Bronchial epithelial cell (primary cell): Measurements from ENCODE around the gene KSR1. TPM values are rescaled to one million over a fixed set of nuclear protein-coding genes. Genes with fewer than 3 reads are reported as not detected.

Source experiments
- DNase-seq: peaks from one replicate; pipeline ENCODE4 v3.0.0-alpha.2; 2010; ENCODE audit warnings: low read depth
- FAIRE-seq: peaks from 2 replicates; lab custom pipeline; 2011; peaks lifted over from hg19 to GRCh38; lab: Jason Lieb, UNC
- H3K27me3 ChIP-seq: 2 replicates; pipeline ENCODE4 v1.5.1; 2011; ENCODE audit warnings: low read length; ENCODE audit not compliant: control insufficient read depth, insufficient read depth
- H3K36me3 ChIP-seq: 2 replicates; pipeline ENCODE4 v1.5.1; 2011; ENCODE audit warnings: low read length; ENCODE audit not compliant: control insufficient read depth, insufficient read depth
- H3K4me3 ChIP-seq: 2 replicates; pipeline ENCODE4 v1.5.1; 2011; ENCODE audit warnings: mild to moderate bottlenecking, low read depth, low read length, control low read depth
- CTCF ChIP-seq: IDR thresholded peaks from 2 replicates; pipeline ENCODE4 v1.5.1; 2011; ENCODE audit warnings: mild to moderate bottlenecking, moderate library complexity, low read length, control low read depth, inconsistent platforms; ENCODE audit not compliant: insufficient read depth, severe bottlenecking
- total RNA-seq: library from RNA; depleted of rRNA; stranded (reverse); fragments of >200 nt; gene quantifications from 2 replicates; pipeline ENCODE4 v1.2.1, GENCODE V29; 2014

KSR1 gene
- total RNA-seq, 1 donor from 2014 or later: 0.53 TPM

- no peaks in the 10 kb centered on the region for H3K36me3 ChIP-seq
Observed at GRCh38 chr17:27414271-27414670, 42.0 kb upstream of the KSR1 start.

GRCh38 chr17:27414694-27415093 is 41.6 kb upstream of the KSR1 start:
- FAIRE-seq: no peak

More at GRCh38 chr17:27414271-27414670, 42.0 kb upstream of the KSR1 start:
- DNase-seq (peak; percentile 8), FAIRE-seq (no peak)
- no peak for TF ChIP-seq CTCF
- H3K4me3 ChIP-seq: no peak overlapping the region
- no peaks in the 10 kb centered on the region for H3K27me3 ChIP-seq

GRCh38 chr17:27415120-27415795 is 41.0 kb upstream of the KSR1 start:
- no peak for TF ChIP-seq CTCF
- Histone ChIP-seq H3K27me3 (no peaks in the 10 kb centered on the region), H3K4me3 (no peak overlapping the region), H3K36me3 (no peaks in the 10 kb centered on the region)
- FAIRE-seq (no peak), DNase-seq (no peak)

More at GRCh38 chr17:27414694-27415093, 41.6 kb upstream of the KSR1 start:
- no peak for DNase-seq
- Histone ChIP-seq H3K36me3 (no peaks in the 10 kb centered on the region), H3K4me3 (no peak overlapping the region), H3K27me3 (no peaks in the 10 kb centered on the region)
- no peak for TF ChIP-seq CTCF

GRCh38 chr17:27417596-27418365 is 38.5 kb upstream of the KSR1 start:
- DNase-seq: no peak
- FAIRE-seq: no peak
- H3K4me3 ChIP-seq: no peak overlapping the region
- H3K27me3 ChIP-seq: no peaks in the 10 kb centered on the region
- H3K36me3 ChIP-seq: no peaks in the 10 kb centered on the region
- TF ChIP-seq CTCF: no peak

- DNase-seq (no peak), FAIRE-seq (no peak)
- no peaks in the 10 kb centered on the region for H3K36me3 ChIP-seq
- no peak overlapping the region for H3K4me3 ChIP-seq
- H3K27me3 ChIP-seq: no peaks in the 10 kb centered on the region
- TF ChIP-seq CTCF: no peak
Observed at GRCh38 chr17:27418366-27418615, 38.0 kb upstream of the KSR1 start.

GRCh38 chr17:27419156-27419555 is 37.1 kb upstream of the KSR1 start:
- no peaks in the 10 kb centered on the region for H3K36me3 ChIP-seq
- DNase-seq: no peak
- no peak for FAIRE-seq
- no peaks in the 10 kb centered on the region for H3K27me3 ChIP-seq
- no peak for TF ChIP-seq CTCF
- no peak overlapping the region for H3K4me3 ChIP-seq
